Osteoblast (primary cell): ENCODE measurements around the gene PGLYRP4. TPM values are rescaled to one million over a fixed set of nuclear protein-coding genes. Genes with fewer than 3 reads are reported as not detected.

Source experiments
- DNase-seq: peaks from one replicate; pipeline ENCODE4 v3.0.0; 2011; ENCODE audit warnings: low spot score, mixed read lengths; ENCODE audit not compliant: insufficient read length; ENCODE audit errors: missing footprints
- H2AFZ ChIP-seq: 2 replicates; pipeline ENCODE4 v1.6.0; 2011; ENCODE audit warnings: mild to moderate bottlenecking, low read length
- H3K27ac ChIP-seq: 2 replicates; pipeline ENCODE4 v1.5.1; 2011; ENCODE audit warnings: mild to moderate bottlenecking, low read depth, low read length, moderate library complexity
- H3K27me3 ChIP-seq: 2 replicates; pipeline ENCODE4 v1.6.0; 2012; ENCODE audit warnings: mild to moderate bottlenecking, control low read depth, inconsistent platforms, low read length, moderate library complexity; ENCODE audit not compliant: insufficient read depth
- H3K36me3 ChIP-seq: 2 replicates; pipeline ENCODE4 v1.5.1; 2011; ENCODE audit warnings: mild to moderate bottlenecking, low read length, control low read depth, moderate library complexity; ENCODE audit not compliant: insufficient read depth
- H3K4me1 ChIP-seq: 2 replicates; pipeline ENCODE4 v1.5.1; 2011; ENCODE audit warnings: mild to moderate bottlenecking, low read length, control low read depth, moderate library complexity; ENCODE audit not compliant: insufficient read depth
- H3K4me2 ChIP-seq: 2 replicates; pipeline ENCODE4 v1.6.0; 2011; ENCODE audit warnings: mild to moderate bottlenecking, low read length; ENCODE audit not compliant: insufficient read depth
- H3K4me3 ChIP-seq: fragments of 200-600 bp; sonication (generic); 3 replicates; pipeline ENCODE4 v1.5.1; 2012; ENCODE audit warnings: mild to moderate bottlenecking, low read length, inconsistent platforms; ENCODE audit not compliant: insufficient read depth
- H3K79me2 ChIP-seq: 2 replicates; pipeline ENCODE4 v1.6.0; 2012; ENCODE audit warnings: mild to moderate bottlenecking, low read length, control low read depth, inconsistent platforms; ENCODE audit not compliant: insufficient read depth
- H3K9me3 ChIP-seq: 2 replicates; pipeline ENCODE4 v1.5.1; 2011; ENCODE audit warnings: low read depth, low read length, control low read depth
- H4K20me1 ChIP-seq: 2 replicates; pipeline ENCODE4 v1.6.0; 2012; ENCODE audit warnings: mild to moderate bottlenecking, low read length, control low read depth; ENCODE audit not compliant: insufficient read depth
- total RNA-seq: library from RNA; depleted of rRNA; stranded (reverse); fragments of >200 nt; gene quantifications from 2 replicates; pipeline ENCODE4 v1.2.3, GENCODE V29; 2012
- TF ChIP-seq, protein P1 (sequence below): IDR thresholded peaks from 2 replicates; pipeline ENCODE4 v1.5.1; 2011; ENCODE audit warnings: mild to moderate bottlenecking, low read depth, low read length, moderate library complexity; ENCODE audit errors: extremely low read depth

Gene PGLYRP4
- total RNA-seq, 1 donor: not detected

DNA sequence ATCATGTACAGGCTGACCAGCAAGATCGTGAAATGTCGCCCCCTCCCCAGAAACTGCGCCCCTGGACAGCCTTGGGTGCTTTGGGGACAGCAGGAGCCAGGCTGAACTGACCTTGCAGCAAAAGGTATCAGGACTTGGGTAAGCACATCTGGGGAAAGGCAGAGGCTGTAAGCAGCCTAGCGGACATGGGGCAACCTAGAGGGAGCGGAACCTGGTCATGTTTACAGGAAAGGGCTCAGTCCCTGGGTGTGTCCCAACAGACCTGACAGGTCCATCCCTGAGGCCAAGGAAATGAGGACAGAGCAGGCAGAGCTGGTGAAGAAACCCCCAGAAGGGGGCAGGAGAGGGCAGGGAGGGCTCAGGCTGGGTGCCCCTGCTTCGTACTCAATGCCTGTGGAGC is 45.3 kb upstream of the PGLYRP4 start:
- no peak for DNase-seq
- H3K4me1 ChIP-seq: no peaks in the 10 kb centered on the region
- no peak overlapping the region for H3K4me2 ChIP-seq
- no peaks in the 10 kb centered on the region for H3K36me3 ChIP-seq
- TF ChIP-seq, protein P1, sequence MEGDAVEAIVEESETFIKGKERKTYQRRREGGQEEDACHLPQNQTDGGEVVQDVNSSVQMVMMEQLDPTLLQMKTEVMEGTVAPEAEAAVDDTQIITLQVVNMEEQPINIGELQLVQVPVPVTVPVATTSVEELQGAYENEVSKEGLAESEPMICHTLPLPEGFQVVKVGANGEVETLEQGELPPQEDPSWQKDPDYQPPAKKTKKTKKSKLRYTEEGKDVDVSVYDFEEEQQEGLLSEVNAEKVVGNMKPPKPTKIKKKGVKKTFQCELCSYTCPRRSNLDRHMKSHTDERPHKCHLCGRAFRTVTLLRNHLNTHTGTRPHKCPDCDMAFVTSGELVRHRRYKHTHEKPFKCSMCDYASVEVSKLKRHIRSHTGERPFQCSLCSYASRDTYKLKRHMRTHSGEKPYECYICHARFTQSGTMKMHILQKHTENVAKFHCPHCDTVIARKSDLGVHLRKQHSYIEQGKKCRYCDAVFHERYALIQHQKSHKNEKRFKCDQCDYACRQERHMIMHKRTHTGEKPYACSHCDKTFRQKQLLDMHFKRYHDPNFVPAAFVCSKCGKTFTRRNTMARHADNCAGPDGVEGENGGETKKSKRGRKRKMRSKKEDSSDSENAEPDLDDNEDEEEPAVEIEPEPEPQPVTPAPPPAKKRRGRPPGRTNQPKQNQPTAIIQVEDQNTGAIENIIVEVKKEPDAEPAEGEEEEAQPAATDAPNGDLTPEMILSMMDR: no peak
- H3K9me3 ChIP-seq: no peaks in the 10 kb centered on the region
- no peaks in the 10 kb centered on the region for H3K79me2 ChIP-seq
- no peaks in the 10 kb centered on the region for H4K20me1 ChIP-seq
- H3K27me3 ChIP-seq: no peaks in the 10 kb centered on the region
- H3K4me3 ChIP-seq: no peak overlapping the region
- H2AFZ ChIP-seq: no peak overlapping the region
- no peak overlapping the region for H3K27ac ChIP-seq

DNA sequence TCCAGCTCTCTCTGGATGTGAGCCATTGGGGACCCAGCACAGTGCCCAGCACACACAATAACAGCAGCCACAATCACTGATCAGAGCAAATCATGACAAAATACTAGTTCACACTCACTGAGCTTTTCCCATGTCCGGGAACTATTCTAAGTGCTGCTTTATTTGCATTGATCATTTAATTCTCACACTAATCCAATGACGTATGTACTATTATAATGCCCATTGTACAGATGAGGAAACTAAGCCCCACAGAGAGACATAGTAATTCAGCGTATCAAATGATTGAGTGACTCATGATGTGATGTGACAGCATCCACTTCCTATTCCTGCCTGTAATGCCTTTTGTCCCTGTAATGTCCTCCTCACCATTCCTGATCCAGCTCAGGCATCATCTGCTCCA is 44.2 kb upstream of the PGLYRP4 start:
- Histone ChIP-seq H3K9me3 (no peaks in the 10 kb centered on the region), H3K4me3 (no peak overlapping the region), H2AFZ (no peak overlapping the region), H3K4me2 (no peak overlapping the region), H3K36me3 (no peaks in the 10 kb centered on the region), H4K20me1 (no peaks in the 10 kb centered on the region), H3K79me2 (no peaks in the 10 kb centered on the region), H3K27ac (no peak overlapping the region), H3K4me1 (no peaks in the 10 kb centered on the region), H3K27me3 (no peaks in the 10 kb centered on the region)
- no peak for DNase-seq
- TF ChIP-seq, protein P1: no peak

DNA sequence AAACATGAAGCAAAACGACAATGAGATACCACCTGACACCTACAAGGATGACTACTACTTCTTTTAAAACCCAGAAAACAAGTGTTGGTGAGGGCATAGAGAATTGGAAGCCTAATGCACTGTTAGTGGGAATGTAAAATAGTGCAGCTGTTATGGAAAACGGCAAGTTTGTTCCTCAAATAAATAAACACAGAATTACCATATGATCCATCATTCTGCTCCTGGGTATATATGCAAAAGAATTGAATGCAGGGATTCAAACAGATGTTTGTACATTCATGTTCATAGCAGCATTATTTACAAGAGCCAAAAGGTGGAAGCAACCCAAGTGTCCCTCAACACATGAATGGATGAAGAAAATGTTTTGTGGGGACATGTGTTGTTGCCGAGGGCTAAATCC is 43.6 kb upstream of the PGLYRP4 start:
- Histone ChIP-seq H3K27me3 (no peaks in the 10 kb centered on the region), H2AFZ (no peak overlapping the region), H3K27ac (no peak overlapping the region), H3K79me2 (no peaks in the 10 kb centered on the region), H3K9me3 (no peaks in the 10 kb centered on the region), H3K4me2 (no peak overlapping the region), H3K36me3 (no peaks in the 10 kb centered on the region), H4K20me1 (no peaks in the 10 kb centered on the region), H3K4me1 (no peaks in the 10 kb centered on the region), H3K4me3 (no peak overlapping the region)
- TF ChIP-seq, protein P1: no peak
- DNase-seq: no peak

DNA sequence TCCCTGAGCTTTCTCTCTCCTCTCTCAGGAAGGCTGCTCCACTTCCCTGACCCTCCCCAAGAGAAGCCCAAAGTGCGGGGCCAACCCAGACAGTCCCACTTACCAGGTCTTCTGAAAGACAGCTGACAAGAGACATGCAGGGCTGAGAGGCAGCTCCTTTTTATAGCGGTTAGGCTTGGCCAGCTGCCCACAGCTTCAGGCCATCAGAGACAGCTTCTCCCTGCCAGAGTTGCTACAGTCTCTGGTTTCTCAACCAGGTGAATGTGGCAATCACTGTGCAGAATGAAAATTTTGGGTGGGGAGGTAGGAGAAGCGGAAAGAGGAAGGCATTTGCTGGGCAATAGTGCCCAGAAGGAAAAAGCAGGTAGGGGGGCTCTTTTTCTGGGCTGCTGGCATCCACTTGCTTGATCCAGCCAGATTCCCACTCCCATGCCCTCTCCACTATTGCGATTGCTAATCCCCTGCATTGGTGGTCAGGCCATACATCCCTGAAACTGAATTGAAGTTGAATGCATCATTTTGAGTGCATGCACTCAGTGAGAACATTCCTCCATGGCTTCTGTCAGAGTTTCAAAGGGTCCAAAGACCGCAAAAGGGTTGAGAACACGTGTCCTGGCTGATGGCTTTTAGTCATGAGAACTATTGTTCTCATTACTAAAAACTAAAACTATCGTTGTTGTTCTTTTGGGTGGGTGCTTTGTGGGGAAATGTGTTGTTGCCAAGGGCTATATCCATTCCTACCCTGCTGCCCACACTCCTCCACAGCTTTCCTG is 42.5 kb upstream of the PGLYRP4 start, which contains the start of gene S100A8:
TSS of gene S100A8 (minus strand) at position 136 of the 773 bp plus-strand sequence. CDS start 538 bp downstream, outside the sequence.
- no peaks in the 10 kb centered on the region for H3K9me3 ChIP-seq
- DNase-seq: no peak
- TF ChIP-seq, protein P1: no peak
- H4K20me1 ChIP-seq: no peaks in the 10 kb centered on the region
- no peaks in the 10 kb centered on the region for H3K79me2 ChIP-seq
- H3K4me1 ChIP-seq: no peaks in the 10 kb centered on the region
- H3K36me3 ChIP-seq: no peaks in the 10 kb centered on the region
- no peak within 1 kb of the TSS for H3K4me2 ChIP-seq
- H3K4me3 ChIP-seq: no peak within 1 kb of the TSS
- no peak within 1 kb of the TSS for H2AFZ ChIP-seq
- no peak within 1 kb of the TSS for H3K27ac ChIP-seq
- H3K27me3 ChIP-seq: peaks cover 4% of the 10 kb centered on the region
